ENCODE data around the gene TRMT5. TPM values are rescaled to one million over a fixed set of nuclear protein-coding genes. Genes with fewer than 3 reads are reported as not detected.

The TRMT5 gene
- total RNA-seq, 4 donors from 2014 or later = 5.7 to 14.3 (median 9.8) TPM

DNA sequence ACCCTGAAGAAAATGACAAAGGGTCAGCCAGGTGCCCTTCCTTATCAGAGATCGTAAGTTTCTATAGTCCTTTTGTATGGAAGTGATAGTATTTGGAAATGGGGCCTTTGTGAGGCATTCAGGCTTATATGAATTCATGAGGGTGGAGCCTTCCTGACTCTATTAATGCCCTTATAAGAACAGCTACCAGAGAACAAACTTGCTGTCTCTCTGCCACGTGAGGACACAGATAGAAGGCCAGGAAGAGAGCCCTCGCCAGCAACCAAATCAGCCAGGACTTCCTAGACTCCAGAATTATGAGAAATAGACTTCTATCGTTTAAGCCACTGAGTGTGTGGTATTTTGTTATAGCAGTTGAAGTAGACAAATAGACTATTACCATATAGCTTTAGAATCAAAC lies 36.7 kb downstream of the TRMT5 start:
- no peaks in the 10 kb centered on the region for H3K36me3 ChIP-seq
- DNase-seq (ENCODE audit: low spot score in 2 of 2) = no peak
- WGBS, 2 donors = 44 to 50% methylated on average over 4 of the region's 4 CpGs
- H3K4me1 ChIP-seq = peaks cover 0 to 14% (median 0%) of the 10 kb centered on the region in 4 donors
- H3K27ac ChIP-seq = no peak overlapping the region
- H3K9me3 ChIP-seq = no peaks in the 10 kb centered on the region
- no peak for TF ChIP-seq POLR2A (IDR thresholded peaks at IDR 0.05)
- no peak for TF ChIP-seq EP300 (IDR thresholded peaks at IDR 0.05)
- TF ChIP-seq, protein P1, sequence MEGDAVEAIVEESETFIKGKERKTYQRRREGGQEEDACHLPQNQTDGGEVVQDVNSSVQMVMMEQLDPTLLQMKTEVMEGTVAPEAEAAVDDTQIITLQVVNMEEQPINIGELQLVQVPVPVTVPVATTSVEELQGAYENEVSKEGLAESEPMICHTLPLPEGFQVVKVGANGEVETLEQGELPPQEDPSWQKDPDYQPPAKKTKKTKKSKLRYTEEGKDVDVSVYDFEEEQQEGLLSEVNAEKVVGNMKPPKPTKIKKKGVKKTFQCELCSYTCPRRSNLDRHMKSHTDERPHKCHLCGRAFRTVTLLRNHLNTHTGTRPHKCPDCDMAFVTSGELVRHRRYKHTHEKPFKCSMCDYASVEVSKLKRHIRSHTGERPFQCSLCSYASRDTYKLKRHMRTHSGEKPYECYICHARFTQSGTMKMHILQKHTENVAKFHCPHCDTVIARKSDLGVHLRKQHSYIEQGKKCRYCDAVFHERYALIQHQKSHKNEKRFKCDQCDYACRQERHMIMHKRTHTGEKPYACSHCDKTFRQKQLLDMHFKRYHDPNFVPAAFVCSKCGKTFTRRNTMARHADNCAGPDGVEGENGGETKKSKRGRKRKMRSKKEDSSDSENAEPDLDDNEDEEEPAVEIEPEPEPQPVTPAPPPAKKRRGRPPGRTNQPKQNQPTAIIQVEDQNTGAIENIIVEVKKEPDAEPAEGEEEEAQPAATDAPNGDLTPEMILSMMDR (IDR thresholded peaks at IDR 0.05) = no peak
- no peak overlapping the region for H3K4me3 ChIP-seq
- no peaks in the 10 kb centered on the region for H3K27me3 ChIP-seq

DNA sequence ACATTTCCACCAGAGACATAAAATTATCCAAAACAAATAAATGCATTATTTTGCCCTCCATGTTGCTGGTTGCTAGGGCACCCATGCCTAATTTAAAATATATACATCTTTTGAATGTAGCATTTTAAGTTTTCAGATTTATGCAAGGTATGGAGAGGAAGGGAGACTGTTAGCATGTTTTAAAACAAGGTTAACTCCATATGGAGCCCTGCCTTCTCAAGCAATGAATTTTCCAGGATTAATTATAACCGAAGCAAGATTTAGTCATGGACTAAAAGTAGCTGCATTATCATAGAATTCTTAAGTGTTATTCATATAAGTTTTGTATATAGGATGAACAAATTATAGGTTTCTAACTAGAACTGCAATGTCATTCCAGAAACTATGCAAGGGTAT lies 37.2 kb downstream of the TRMT5 start:
- WGBS, 2 donors = 97 to 100% methylated on average over 1 of the region's 1 CpG
- TF ChIP-seq EP300 (IDR thresholded peaks at IDR 0.05) (no peak), POLR2A (IDR thresholded peaks at IDR 0.05) (no peak)
- no peaks in the 10 kb centered on the region for H3K9me3 ChIP-seq

DNA sequence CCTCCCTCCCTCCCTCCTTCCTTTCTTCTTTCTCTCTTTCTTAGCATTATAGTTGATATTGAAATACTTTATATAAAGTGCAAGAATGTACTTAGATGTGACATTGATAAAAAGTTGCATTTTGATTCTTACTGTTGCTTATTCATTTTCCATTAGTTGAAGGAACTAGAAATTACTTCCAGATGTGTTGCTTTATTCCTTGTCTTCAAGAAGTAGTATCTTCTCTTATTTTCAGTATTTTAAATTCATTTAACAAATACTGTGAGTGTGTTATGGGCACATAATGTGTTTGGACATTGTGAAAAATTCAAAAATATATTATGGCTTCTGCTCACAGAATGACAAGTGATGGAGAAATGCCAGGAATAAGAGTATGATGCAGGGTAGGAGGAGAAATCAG lies 45.6 kb downstream of the TRMT5 start:
- Histone ChIP-seq H3K9me3 (no peaks in the 10 kb centered on the region), H3K27ac (no peak overlapping the region), H3K27me3 (no peaks in the 10 kb centered on the region), H3K4me3 (no peak overlapping the region), H3K36me3 (peaks cover 0 to 6% (median 0%) of the 10 kb centered on the region in 3 donors), H3K4me1 (no peaks in the 10 kb centered on the region)
- DNase-seq (ENCODE audit: low spot score in 2 of 2) = no peak
- TF ChIP-seq, protein P1 (IDR thresholded peaks at IDR 0.05) = no peak
- TF ChIP-seq POLR2A (IDR thresholded peaks at IDR 0.05) (no peak), EP300 (IDR thresholded peaks at IDR 0.05) (no peak)

More for the DNA sequence above, 37.2 kb downstream of the TRMT5 start:
- peaks cover 0 to 14% (median 0%) of the 10 kb centered on the region in 4 donors for H3K4me1 ChIP-seq
- H3K4me3 ChIP-seq = no peak overlapping the region
- H3K27ac ChIP-seq = no peak overlapping the region
- DNase-seq (ENCODE audit: low spot score in 2 of 2) = no peak
- H3K27me3 ChIP-seq = no peaks in the 10 kb centered on the region
- no peaks in the 10 kb centered on the region for H3K36me3 ChIP-seq

DNA sequence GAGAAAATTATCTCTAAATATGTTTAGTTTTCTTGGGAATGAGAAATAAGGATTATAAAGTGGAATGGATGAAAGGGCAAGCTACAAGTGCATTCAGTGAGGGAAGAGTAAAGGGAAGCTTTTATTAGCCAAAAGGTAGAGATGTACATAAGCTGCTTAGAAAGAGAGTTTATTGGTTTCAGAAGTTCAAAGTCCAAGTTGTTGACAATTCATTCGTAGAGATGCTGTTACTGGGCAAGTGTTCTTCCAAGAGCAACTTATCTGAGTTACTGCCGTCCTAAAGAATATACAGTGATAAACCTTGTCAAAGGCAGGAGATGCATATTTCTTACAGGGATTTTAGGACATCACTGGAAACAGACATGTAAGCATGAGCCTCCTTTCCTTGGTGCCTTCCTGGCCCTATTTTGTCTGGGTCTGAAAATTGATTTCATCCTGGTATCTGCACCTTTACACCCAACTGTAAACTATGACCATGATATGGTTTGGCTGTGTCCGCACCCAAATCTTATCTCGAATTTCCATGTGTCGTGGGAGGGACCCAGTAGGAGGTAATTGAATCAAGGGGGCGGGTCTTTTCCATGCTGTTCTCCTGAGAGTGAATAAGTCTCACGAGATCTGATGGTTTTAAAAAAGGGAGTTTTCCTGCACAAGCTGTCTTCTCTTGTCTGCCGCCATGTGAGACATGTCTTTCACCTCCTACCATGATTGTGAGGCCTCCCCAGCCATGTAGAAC lies 46.8 kb downstream of the TRMT5 start:
- WGBS, 2 donors = 92 to 94% methylated on average over 8 of the region's 8 CpGs
- H3K27ac ChIP-seq = no peak overlapping the region

DNA sequence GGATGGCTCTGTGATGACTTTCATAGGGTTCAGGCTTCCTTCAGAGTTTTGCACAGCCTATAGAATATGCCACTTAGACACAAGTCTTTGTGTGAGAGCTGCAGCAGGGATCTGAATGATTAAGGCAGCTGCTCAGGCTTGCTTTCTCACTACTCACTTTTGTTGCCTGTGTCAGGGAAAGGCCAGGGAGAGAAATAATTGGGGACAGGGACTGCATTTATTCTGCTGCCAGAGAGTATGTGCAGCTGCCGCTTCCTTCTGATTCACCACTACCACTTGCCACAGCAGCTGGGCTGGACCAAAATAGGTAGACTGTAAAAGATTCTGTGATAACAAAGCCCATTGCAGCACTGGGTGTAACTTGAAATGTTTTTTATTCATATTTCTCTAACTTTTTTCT lies 49.7 kb downstream of the TRMT5 start:
- WGBS, 2 donors = 69 to 71% methylated on average over 1 of the region's 1 CpG
- Histone ChIP-seq H3K27me3 (no peaks in the 10 kb centered on the region), H3K36me3 (peaks cover 0 to 6% (median 0%) of the 10 kb centered on the region in 3 donors), H3K9me3 (no peaks in the 10 kb centered on the region), H3K27ac (no peak overlapping the region), H3K4me1 (no peaks in the 10 kb centered on the region), H3K4me3 (no peak overlapping the region)
- DNase-seq (ENCODE audit: low spot score in 2 of 2) = no peak
- TF ChIP-seq, protein P1 (IDR thresholded peaks at IDR 0.05) = no peak
- no peak for TF ChIP-seq POLR2A (IDR thresholded peaks at IDR 0.05)
- no peak for TF ChIP-seq EP300 (IDR thresholded peaks at IDR 0.05)

More for the DNA sequence above, 46.8 kb downstream of the TRMT5 start:
- no peak for TF ChIP-seq POLR2A (IDR thresholded peaks at IDR 0.05)
- TF ChIP-seq, protein P1 (IDR thresholded peaks at IDR 0.05) = no peak
- TF ChIP-seq EP300 (IDR thresholded peaks at IDR 0.05) = no peak
- no peak overlapping the region for H3K4me3 ChIP-seq
- no peaks in the 10 kb centered on the region for H3K9me3 ChIP-seq
- no peaks in the 10 kb centered on the region for H3K4me1 ChIP-seq
- H3K27me3 ChIP-seq = no peaks in the 10 kb centered on the region
- no peak for DNase-seq (ENCODE audit: low spot score in 2 of 2)
- peaks cover 0 to 6% (median 0%) of the 10 kb centered on the region in 3 donors for H3K36me3 ChIP-seq

Measured in tibial nerve (tissue), 4 donors.